Psoas muscle (tissue), 8 donors: ENCODE measurements around the gene VPS13D. TPM values are rescaled to one million over a fixed set of nuclear protein-coding genes. Genes with fewer than 3 reads are reported as not detected.

Experiments used
- ATAC-seq, 4 donors: fragments of 200-7000 bp; cut with Tn5 transposase; one replicate each; pipeline ENCODE4 v1.9.1; 2020; ENCODE audit warnings: moderate library complexity in 3 of 4, mild to moderate bottlenecking in 2 of 4
- DNase-seq, 2 donors: peaks; one replicate each; pipeline ENCODE4 v3.0.0-alpha.2; 2020
- H3K27ac ChIP-seq: fragments of 200-600 bp; one replicate; pipeline ENCODE4 v1.8.0; 2022
- H3K27me3 ChIP-seq, 3 donors: fragments of 200-600 bp in 1 of 3; one replicate each; pipeline versions ENCODE4 v1.6.1 to v1.8.0; 2013 to 2022; ENCODE audit warnings: low read length in 2 of 3, mild to moderate bottlenecking in 2 of 3, moderate library complexity in 1 of 3; ENCODE audit not compliant: insufficient read depth in 3 of 3
- H3K36me3 ChIP-seq, 2 donors: fragments of 200-600 bp in 1 of 2; one replicate each; pipeline versions ENCODE4 v1.6.1 to v1.8.0; 2013 to 2022; ENCODE audit warnings: low read depth in 1 of 2, mild to moderate bottlenecking in 1 of 2, moderate library complexity in 1 of 2; ENCODE audit not compliant: insufficient read depth in 1 of 2
- H3K4me1 ChIP-seq: fragments of 200-600 bp; one replicate; pipeline ENCODE4 v1.8.0; 2022
- H3K4me3 ChIP-seq: fragments of 200-600 bp; one replicate; pipeline ENCODE4 v1.8.0; 2022; ENCODE audit warnings: mild to moderate bottlenecking
- H3K9me3 ChIP-seq: fragments of 200-600 bp; one replicate; pipeline ENCODE4 v1.8.0; 2022
- whole genome bisulfite sequencing, 3 donors: extraction: QIAGEN DNeasy Blood & Tissue Kit; methylation state at CpG; one replicate each; pipeline versions ENCODE4 v1.1.6 to v1.1.7; 2013; 5-methylcytosine and 5-hydroxymethylcytosine counted together
- intact Hi-C, 2 donors: fragments of 100-400 bp; cut with DNase I; formaldehyde crosslinking; loops; one replicate each; pipeline versions ENCODE4 v1.11.0 to v1.14.2; 2022
- polyA plus RNA-seq, 3 donors: library from polyadenylated mRNA; stranded (reverse); fragments of 200-250 nt; gene quantifications; one replicate each; pipeline ENCODE4 v1.2.3, GENCODE V29; 2013
- total RNA-seq, 4 donors: library from RNA; stranded (reverse); fragmentation: NEBNext Ultra II Directional in 2 of 4; extraction: Animal tissue kit (Norgen Biotek cat#: 25700) in 2 of 4; gene quantifications; one replicate each; pipeline versions ENCODE4 v1.2.1 to v1.2.4, GENCODE V29; 2021 to 2023
- TF ChIP-seq, protein P1 (sequence below): fragments of 200-600 bp; IDR thresholded peaks from one replicate; pipeline ENCODE4 v1.8.0; 2022; ENCODE audit warnings: antibody characterized with exemption
- donor health status: healthy with polysubstance abuse.
- donor health status: DM: no; HTN: no; CAD: no; lungs with moderate emphysema.
- donor health status: Bipolar disorder and iron deficiency.
- donor health status: healthy.
- donor health status: DM: yes; HTN: yes; CAD: no.
- donor health status: DM: no; HTN: no; CAD: no.
- donor health status: DM: no; HTN: no; CAD: no.
- donor health status: DM: yes; HTN: yes; CAD: no.

Gene VPS13D
- total and polyA plus RNA-seq, 7 donors, result 19.9 to 69.1 (median 45.3) TPM

- ATAC-seq, result no peak
- Histone ChIP-seq H3K27ac (no peak overlapping the region), H3K36me3 (peaks cover 7 to 89% of the 10 kb centered on the region in 2 donors), H3K9me3 (no peaks in the 10 kb centered on the region), H3K4me3 (no peak overlapping the region), H3K27me3 (no peaks in the 10 kb centered on the region), H3K4me1 (peaks cover 10% of the 10 kb centered on the region)
- 89 to 93% (median 92%) methylated on average over 8 of the region's 8 CpGs for WGBS, 3 donors
- TF ChIP-seq, protein P1, sequence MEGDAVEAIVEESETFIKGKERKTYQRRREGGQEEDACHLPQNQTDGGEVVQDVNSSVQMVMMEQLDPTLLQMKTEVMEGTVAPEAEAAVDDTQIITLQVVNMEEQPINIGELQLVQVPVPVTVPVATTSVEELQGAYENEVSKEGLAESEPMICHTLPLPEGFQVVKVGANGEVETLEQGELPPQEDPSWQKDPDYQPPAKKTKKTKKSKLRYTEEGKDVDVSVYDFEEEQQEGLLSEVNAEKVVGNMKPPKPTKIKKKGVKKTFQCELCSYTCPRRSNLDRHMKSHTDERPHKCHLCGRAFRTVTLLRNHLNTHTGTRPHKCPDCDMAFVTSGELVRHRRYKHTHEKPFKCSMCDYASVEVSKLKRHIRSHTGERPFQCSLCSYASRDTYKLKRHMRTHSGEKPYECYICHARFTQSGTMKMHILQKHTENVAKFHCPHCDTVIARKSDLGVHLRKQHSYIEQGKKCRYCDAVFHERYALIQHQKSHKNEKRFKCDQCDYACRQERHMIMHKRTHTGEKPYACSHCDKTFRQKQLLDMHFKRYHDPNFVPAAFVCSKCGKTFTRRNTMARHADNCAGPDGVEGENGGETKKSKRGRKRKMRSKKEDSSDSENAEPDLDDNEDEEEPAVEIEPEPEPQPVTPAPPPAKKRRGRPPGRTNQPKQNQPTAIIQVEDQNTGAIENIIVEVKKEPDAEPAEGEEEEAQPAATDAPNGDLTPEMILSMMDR, result no peak
- no peak for DNase-seq
- intact Hi-C loops, result no loop called here
These were observed 75.5 kb downstream of the VPS13D start for GRCh38 chr1:12305377-12305776.

- TF ChIP-seq, protein P1, result no peak
- WGBS, 3 donors, result 19 to 33% (median 21%) methylated on average over 6 of the region's 6 CpGs
- ATAC-seq (peak; percentile 38 to 82 (median 70)), DNase-seq (no peak)
- no peaks in the 10 kb centered on the region for H3K9me3 ChIP-seq
- peak overlapping the region; percentile 6 for H3K4me3 ChIP-seq
- peak overlapping the region; percentile 57 for H3K27ac ChIP-seq
- H3K27me3 ChIP-seq, result no peaks in the 10 kb centered on the region
- H3K36me3 ChIP-seq, result peaks cover 8 to 84% of the 10 kb centered on the region in 2 donors
- H3K4me1 ChIP-seq, result peaks cover 17% of the 10 kb centered on the region
- intact Hi-C loops, result loop anchor here in 1 of 2 donors (5.0 kb wide), 2 partner anchors 312 to 347 kb away; no protein-coding TSS in a partner anchor
These were observed 80.2 kb downstream of the VPS13D start for GRCh38 chr1:12309783-12310742.

DNA sequence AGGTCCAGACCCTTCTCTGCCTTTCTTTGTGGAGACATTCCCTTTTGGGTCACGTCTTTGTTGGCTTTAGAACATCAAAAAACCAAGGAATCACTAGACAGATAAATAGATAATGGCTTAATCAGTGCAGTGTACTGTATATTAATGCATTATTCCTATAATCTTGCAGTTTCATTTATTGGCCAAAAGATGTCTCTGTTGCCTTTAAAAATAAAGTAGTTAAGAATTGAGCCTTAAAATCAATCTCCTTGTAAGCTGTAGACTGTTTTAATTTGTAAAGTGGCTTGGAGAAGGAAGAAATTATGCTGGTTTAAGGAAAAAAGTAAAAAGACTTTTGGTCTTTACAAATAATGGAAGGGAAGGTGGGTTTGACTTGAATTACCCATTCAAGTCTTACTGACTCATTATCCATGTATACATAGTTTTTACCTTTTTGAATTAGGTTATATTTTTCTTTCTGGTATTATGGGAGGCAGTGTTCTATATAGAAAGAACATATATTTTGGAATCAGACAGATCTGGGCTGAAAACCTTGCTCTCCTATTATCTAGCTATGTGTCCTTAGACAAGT lies 84.6 kb downstream of the VPS13D start:
- Histone ChIP-seq H3K4me1 (peaks cover 17% of the 10 kb centered on the region), H3K27ac (no peak overlapping the region), H3K36me3 (peaks cover 7 to 83% of the 10 kb centered on the region in 2 donors), H3K9me3 (no peaks in the 10 kb centered on the region), H3K27me3 (no peaks in the 10 kb centered on the region), H3K4me3 (no peak overlapping the region)
- TF ChIP-seq, protein P1, result peak; percentile 46
- ATAC-seq (peak in 1 of 4 donors; percentile 40), DNase-seq (no peak)
- intact Hi-C loops, result loop anchor here in 1 of 2 donors (5.0 kb wide), 2 partner anchors 308 to 343 kb away; no protein-coding TSS in a partner anchor
- WGBS, 3 donors, result 67 to 79% (median 71%) methylated on average over 1 of the region's 1 CpG

DNA sequence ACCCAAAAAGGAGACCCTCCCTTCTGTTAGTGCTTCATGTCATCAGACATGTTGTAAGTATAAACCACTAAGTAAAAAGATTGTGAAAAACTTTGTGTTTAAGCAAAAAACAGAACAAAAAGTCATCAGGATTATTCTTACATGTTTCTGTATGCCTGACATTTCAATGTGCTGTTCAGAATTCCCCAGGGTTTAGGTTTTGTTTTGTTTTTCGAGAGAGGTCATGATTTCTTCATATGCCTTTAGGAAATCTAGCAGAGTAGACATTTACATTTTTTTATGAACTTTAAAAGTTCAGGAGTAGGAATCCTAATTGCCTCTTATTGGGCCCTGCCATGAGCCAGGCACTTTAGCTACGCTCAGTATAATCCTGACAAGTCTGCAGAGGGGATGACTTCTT lies 85.3 kb downstream of the VPS13D start:
- peaks cover 7 to 90% of the 10 kb centered on the region in 2 donors for H3K36me3 ChIP-seq
- no peak overlapping the region for H3K27ac ChIP-seq
- H3K27me3 ChIP-seq, result no peaks in the 10 kb centered on the region
- H3K4me1 ChIP-seq, result peaks cover 9% of the 10 kb centered on the region
- no peaks in the 10 kb centered on the region for H3K9me3 ChIP-seq
- TF ChIP-seq, protein P1, result no peak
- ATAC-seq, result no peak
- 63 to 80% (median 77%) methylated on average over 2 of the region's 2 CpGs for WGBS, 3 donors
- DNase-seq, result no peak
- no peak overlapping the region for H3K4me3 ChIP-seq
- intact Hi-C loops, result no loop called here
